Naive thymus-derived CD4-positive, alpha-beta T cell (primary cell): ENCODE results near the gene DSCAM. TPM values are rescaled to one million over a fixed set of nuclear protein-coding genes. Genes with fewer than 3 reads are reported as not detected.

ENCODE experiments used
- ATAC-seq: fragments of 150-1000 bp; cut with Tn5 transposase; 2 replicates; pipeline ENCODE4 v1.10.0; 2021; ENCODE audit warnings: mild to moderate bottlenecking, moderate library complexity
- CTCF ChIA-PET: fragments of 350-600 bp; sonication (Branson Sonifier 250); formaldehyde crosslinking; loops from one replicate; lab custom pipeline; 2021; ENCODE audit warnings: antibody characterized with exemption; lab: Charles Lee
- POLR2A ChIA-PET: fragments of 350-600 bp; sonication (Branson Sonifier 250); formaldehyde crosslinking; loops from one replicate; lab custom pipeline; 2021; ENCODE audit warnings: antibody characterized with exemption, inconsistent platforms; lab: Charles Lee
- DNase-seq, 9 donors: peaks; one replicate each; pipeline versions ENCODE4 v3.0.0 to v3.0.0-alpha.2; 2020 to 2022; ENCODE audit warnings: mixed read lengths in 1 of 9
- H3K27ac ChIP-seq: one replicate; pipeline ENCODE4 v1.7.0; 2013; ENCODE audit warnings: mild to moderate bottlenecking, low read depth, low read length, moderate library complexity
- H3K27me3 ChIP-seq, 2 donors: one replicate each; pipeline ENCODE4 v1.7.0; 2013; ENCODE audit warnings: low read length in 2 of 2, mild to moderate bottlenecking in 2 of 2, moderate library complexity in 2 of 2; ENCODE audit not compliant: control insufficient read depth in 2 of 2, insufficient read depth in 2 of 2
- H3K36me3 ChIP-seq, 3 experiments: 1 replicate in 2 of 3; 2 replicates in 1 of 3; pipeline ENCODE4 v1.7.0; 2013; ENCODE audit warnings: low read length in 3 of 3, mild to moderate bottlenecking in 3 of 3, moderate library complexity in 1 of 3; ENCODE audit not compliant: insufficient read depth in 3 of 3, control insufficient read depth in 2 of 3
- H3K4me1 ChIP-seq, 2 donors: one replicate each; pipeline ENCODE4 v1.7.0; 2013; ENCODE audit warnings: low read length in 2 of 2, mild to moderate bottlenecking in 2 of 2, moderate library complexity in 1 of 2; ENCODE audit not compliant: control insufficient read depth in 2 of 2, insufficient read depth in 2 of 2
- H3K4me3 ChIP-seq: 2 replicates; pipeline ENCODE4 v1.7.0; 2013; ENCODE audit warnings: mild to moderate bottlenecking, low read length
- H3K9me3 ChIP-seq, 3 experiments: 1 replicate in 2 of 3; 2 replicates in 1 of 3; pipeline ENCODE4 v1.7.0; 2013; ENCODE audit warnings: low read length in 3 of 3; ENCODE audit not compliant: control insufficient read depth in 2 of 3
- H3K27ac Mint-ChIP-seq, 9 donors: one replicate each; pipeline ENCODE4 v1.8.0; 2020 to 2022; ENCODE audit warnings: mixed read lengths in 9 of 9, mild to moderate bottlenecking in 8 of 9, moderate library complexity in 5 of 9, inconsistent platforms in 2 of 9
- H3K27me3 Mint-ChIP-seq, 5 donors: one replicate each; pipeline ENCODE4 v1.8.0; 2021 to 2022; ENCODE audit warnings: mixed read lengths in 5 of 5, mild to moderate bottlenecking in 1 of 5
- H3K36me3 Mint-ChIP-seq, 5 donors: one replicate each; pipeline ENCODE4 v1.8.0; 2020 to 2022; ENCODE audit warnings: mixed read lengths in 5 of 5, mild to moderate bottlenecking in 3 of 5, inconsistent platforms in 1 of 5
- H3K4me1 Mint-ChIP-seq, 7 donors: one replicate each; pipeline ENCODE4 v1.8.0; 2020 to 2022; ENCODE audit warnings: mixed read lengths in 7 of 7, mild to moderate bottlenecking in 3 of 7, inconsistent platforms in 1 of 7
- H3K4me3 Mint-ChIP-seq, 10 donors: one replicate each; pipeline ENCODE4 v1.8.0; 2020 to 2022; ENCODE audit warnings: mild to moderate bottlenecking in 10 of 10, mixed read lengths in 10 of 10, moderate library complexity in 6 of 10, inconsistent platforms in 2 of 10
- H3K9me3 Mint-ChIP-seq, 11 donors: one replicate each; pipeline ENCODE4 v1.8.0; 2020 to 2022; ENCODE audit warnings: mixed read lengths in 11 of 11, mild to moderate bottlenecking in 4 of 11, inconsistent platforms in 1 of 11, moderate library complexity in 1 of 11
- intact Hi-C, 2 donors: fragments of 100-400 bp; cut with micrococcal nuclease; formaldehyde crosslinking; loops; one replicate each; pipeline ENCODE4 v1.15.1; 2023
- polyA plus RNA-seq, 2 donors: library from polyadenylated mRNA; unstranded; fragments of 300-500 nt; fragmentation: Illumina TruSeq; gene quantifications; one replicate each; pipeline ENCODE4 v1.2.3, GENCODE V29; 2021
- total RNA-seq, 6 experiments: library from RNA in 5 of 6; stranded (reverse) in 5 of 6; gene quantifications; 1 replicate in 5 of 6; 2 replicates in 1 of 6; pipeline ENCODE4 v1.2.3 and lab custom pipeline; 2021 to 2026

Gene DSCAM
- total and polyA plus RNA-seq, 7 experiments from 2014 or later = not detected

DNA sequence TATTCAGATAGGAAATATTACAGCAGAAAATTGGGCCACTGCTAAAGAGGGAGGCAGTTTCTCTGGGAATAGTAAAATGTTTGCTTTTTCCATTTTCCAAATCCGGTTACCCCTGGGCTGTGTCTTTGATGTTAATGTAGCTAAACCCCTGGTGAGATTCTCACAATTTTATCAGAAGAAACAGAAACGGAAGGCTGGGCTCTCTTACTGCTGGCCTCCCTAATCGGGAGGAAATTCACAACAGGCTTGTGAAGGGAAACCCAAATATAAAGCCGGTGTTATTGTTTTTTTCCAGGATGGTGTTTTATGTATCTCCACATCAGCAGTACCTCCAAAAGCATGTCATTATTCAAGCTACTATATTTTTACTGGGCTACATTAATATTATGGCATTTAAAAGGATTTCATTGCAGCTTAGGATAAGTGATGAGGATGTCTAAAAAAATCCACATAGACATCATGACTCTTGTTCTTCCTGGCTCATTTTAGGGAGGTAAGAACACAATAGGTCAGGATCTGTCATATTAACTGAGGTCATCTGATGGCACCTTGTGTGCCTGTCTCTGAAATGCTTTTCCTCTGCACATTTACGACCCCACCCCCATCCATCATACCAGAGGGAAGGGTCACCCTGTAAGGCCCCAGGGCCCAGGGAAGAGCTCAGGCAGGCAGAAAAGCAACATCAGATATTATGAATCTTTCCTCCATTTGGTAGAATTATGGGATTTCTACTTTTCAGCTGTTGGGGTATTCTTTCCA lies 158.7 kb downstream of the DSCAM start:
- POLR2A ChIA-PET = no interaction called here
- Histone ChIP-seq H3K27ac (no peak overlapping the region), H3K36me3 (no peaks in the 10 kb centered on the region), H3K4me3 (no peak overlapping the region), H3K9me3 (no peaks in the 10 kb centered on the region), H3K27me3 (no peaks in the 10 kb centered on the region), H3K4me1 (no peaks in the 10 kb centered on the region)
- intact Hi-C loops = no loop called here
- Mint-ChIP-seq H3K27me3 (peaks cover 0 to 17% (median 4%) of the 10 kb centered on the region in 5 donors), H3K4me3 (no peak overlapping the region), H3K4me1 (no peaks in the 10 kb centered on the region), H3K36me3 (peaks cover 0 to 9% (median 0%) of the 10 kb centered on the region in 5 donors), H3K9me3 (peaks cover 0 to 4% (median 2%) of the 10 kb centered on the region in 11 donors), H3K27ac (no peak overlapping the region)
- DNase-seq (no peak), ATAC-seq (no peak)
- CTCF ChIA-PET = no interaction called here

DNA sequence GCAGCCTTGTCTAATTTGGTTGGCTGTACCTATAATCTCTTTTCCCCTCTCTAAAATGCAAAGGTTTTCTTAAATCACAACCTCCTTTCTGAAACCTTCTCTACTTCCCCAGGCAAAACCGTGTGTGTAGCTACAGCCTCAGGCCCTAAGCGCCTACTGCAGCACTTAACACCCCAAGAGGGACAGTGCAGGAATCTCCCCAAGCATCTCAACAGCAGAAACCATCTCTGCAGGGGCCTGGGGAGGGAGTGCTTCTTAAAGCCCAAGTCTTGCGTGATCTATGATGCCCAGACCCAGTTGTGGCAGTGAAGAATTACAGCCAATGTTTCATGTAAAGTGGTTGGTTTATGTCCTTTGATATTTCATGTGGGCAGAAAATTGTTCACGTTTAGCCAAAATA lies 159.3 kb downstream of the DSCAM start:
- Histone ChIP-seq H3K27ac (no peak overlapping the region), H3K36me3 (no peaks in the 10 kb centered on the region), H3K27me3 (no peaks in the 10 kb centered on the region), H3K4me3 (no peak overlapping the region), H3K9me3 (no peaks in the 10 kb centered on the region), H3K4me1 (no peaks in the 10 kb centered on the region)
- no peaks in the 10 kb centered on the region for H3K4me1 Mint-ChIP-seq
- POLR2A ChIA-PET = no interaction called here
- CTCF ChIA-PET = no interaction called here
- peaks cover 0 to 11% (median 0%) of the 10 kb centered on the region in 5 donors for H3K36me3 Mint-ChIP-seq
- H3K27me3 Mint-ChIP-seq = peaks cover 0 to 17% (median 5%) of the 10 kb centered on the region in 5 donors
- ATAC-seq (no peak), DNase-seq (no peak)
- H3K9me3 Mint-ChIP-seq = peaks cover 0 to 9% (median 3%) of the 10 kb centered on the region in 11 donors
- intact Hi-C loops = no loop called here
- H3K27ac Mint-ChIP-seq = no peak overlapping the region
- H3K4me3 Mint-ChIP-seq = no peak overlapping the region

DNA sequence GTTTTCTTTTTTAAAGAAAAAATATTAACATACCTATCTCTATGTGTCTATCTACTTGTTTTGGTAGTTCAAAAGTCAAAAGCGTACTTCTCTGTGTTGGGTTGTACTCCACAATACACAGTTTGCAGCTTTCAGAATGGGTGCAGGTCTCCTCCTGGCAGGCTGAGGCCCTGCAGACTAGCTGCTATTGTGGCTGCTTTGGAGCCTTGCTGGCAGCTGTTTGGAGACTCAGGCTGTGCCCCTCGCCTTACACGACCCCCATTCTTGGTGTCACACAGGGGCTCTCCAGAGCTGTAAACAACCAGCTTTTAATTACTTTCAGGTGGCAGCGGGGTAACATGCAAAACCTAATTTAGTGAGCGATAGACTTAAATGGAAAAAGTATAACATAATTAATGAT lies 160.4 kb downstream of the DSCAM start:
- Histone ChIP-seq H3K4me1 (no peaks in the 10 kb centered on the region), H3K36me3 (no peaks in the 10 kb centered on the region), H3K27ac (no peak overlapping the region), H3K9me3 (no peaks in the 10 kb centered on the region), H3K27me3 (no peaks in the 10 kb centered on the region), H3K4me3 (no peak overlapping the region)
- Mint-ChIP-seq H3K27me3 (peaks cover 0 to 25% (median 5%) of the 10 kb centered on the region in 5 donors), H3K4me1 (no peaks in the 10 kb centered on the region), H3K9me3 (peaks cover 0 to 13% (median 5%) of the 10 kb centered on the region in 11 donors), H3K36me3 (peaks cover 0 to 11% (median 0%) of the 10 kb centered on the region in 5 donors), H3K4me3 (no peak overlapping the region), H3K27ac (no peak overlapping the region)
- POLR2A ChIA-PET = no interaction called here
- no peak for DNase-seq
- intact Hi-C loops = no loop called here
- CTCF ChIA-PET = no interaction called here
- ATAC-seq = no peak

GRCh38 chr21:40685141-40685540 lies 161.8 kb downstream of the DSCAM start:
- Histone ChIP-seq H3K27ac (no peak overlapping the region), H3K4me1 (no peaks in the 10 kb centered on the region), H3K4me3 (no peak overlapping the region), H3K36me3 (no peaks in the 10 kb centered on the region), H3K27me3 (no peaks in the 10 kb centered on the region), H3K9me3 (no peaks in the 10 kb centered on the region)
- peaks cover 0 to 11% (median 0%) of the 10 kb centered on the region in 5 donors for H3K36me3 Mint-ChIP-seq
- ATAC-seq (no peak), DNase-seq (no peak)
- H3K27me3 Mint-ChIP-seq = peaks cover 0 to 22% (median 5%) of the 10 kb centered on the region in 5 donors
- POLR2A ChIA-PET = no interaction called here
- CTCF ChIA-PET = no interaction called here
- peaks cover 0 to 14% (median 6%) of the 10 kb centered on the region in 11 donors for H3K9me3 Mint-ChIP-seq
- H3K4me3 Mint-ChIP-seq = no peak overlapping the region
- no peaks in the 10 kb centered on the region for H3K4me1 Mint-ChIP-seq
- H3K27ac Mint-ChIP-seq = no peak overlapping the region
- intact Hi-C loops = no loop called here

- ChIA-PET CTCF (no interaction called here), POLR2A (no interaction called here)
- peaks cover 0 to 14% (median 6%) of the 10 kb centered on the region in 11 donors for H3K9me3 Mint-ChIP-seq
- Histone ChIP-seq H3K4me1 (no peaks in the 10 kb centered on the region), H3K9me3 (no peaks in the 10 kb centered on the region), H3K4me3 (no peak overlapping the region), H3K36me3 (no peaks in the 10 kb centered on the region), H3K27me3 (no peaks in the 10 kb centered on the region), H3K27ac (no peak overlapping the region)
- intact Hi-C loops = no loop called here
- H3K4me3 Mint-ChIP-seq = no peak overlapping the region
- ATAC-seq (no peak), DNase-seq (no peak)
- H3K36me3 Mint-ChIP-seq = peaks cover 0 to 11% (median 0%) of the 10 kb centered on the region in 5 donors
- no peak overlapping the region for H3K27ac Mint-ChIP-seq
- no peaks in the 10 kb centered on the region for H3K4me1 Mint-ChIP-seq
- H3K27me3 Mint-ChIP-seq = peaks cover 0 to 19% (median 5%) of the 10 kb centered on the region in 5 donors
Observed at GRCh38 chr21:40684726-40685125, 162.2 kb downstream of the DSCAM start.

- Histone ChIP-seq H3K4me1 (no peaks in the 10 kb centered on the region), H3K27ac (no peak overlapping the region), H3K4me3 (no peak overlapping the region), H3K9me3 (no peaks in the 10 kb centered on the region), H3K36me3 (no peaks in the 10 kb centered on the region), H3K27me3 (no peaks in the 10 kb centered on the region)
- intact Hi-C loops = no loop called here
- Mint-ChIP-seq H3K27ac (no peak overlapping the region), H3K4me1 (no peaks in the 10 kb centered on the region), H3K36me3 (peaks cover 0 to 11% (median 0%) of the 10 kb centered on the region in 5 donors), H3K27me3 (peaks cover 0 to 19% (median 3%) of the 10 kb centered on the region in 5 donors), H3K9me3 (peaks cover 0 to 14% (median 6%) of the 10 kb centered on the region in 11 donors), H3K4me3 (no peak overlapping the region)
- CTCF ChIA-PET = no interaction called here
- POLR2A ChIA-PET = no interaction called here
- ATAC-seq (no peak), DNase-seq (no peak)
Observed at GRCh38 chr21:40683349-40683748, 163.6 kb downstream of the DSCAM start.
